C4-2B (cell line): ENCODE measurements around the gene TDRD5.

Experiments
- H3K27ac ChIP-seq: fragments of 450-650 bp; 2 replicates; pipeline ENCODE4 v1.5.1; 2017
- ZFX ChIP-seq: fragments of 450-650 bp; IDR thresholded peaks from 2 replicates; pipeline ENCODE4 v1.6.1; 2017
- TF ChIP-seq, protein P1 (sequence below): fragments of 450-650 bp; conservative IDR thresholded peaks from 2 replicates; pipeline ENCODE4 v1.5.1; 2017; ENCODE audit warnings: mild to moderate bottlenecking

Gene TDRD5

DNA sequence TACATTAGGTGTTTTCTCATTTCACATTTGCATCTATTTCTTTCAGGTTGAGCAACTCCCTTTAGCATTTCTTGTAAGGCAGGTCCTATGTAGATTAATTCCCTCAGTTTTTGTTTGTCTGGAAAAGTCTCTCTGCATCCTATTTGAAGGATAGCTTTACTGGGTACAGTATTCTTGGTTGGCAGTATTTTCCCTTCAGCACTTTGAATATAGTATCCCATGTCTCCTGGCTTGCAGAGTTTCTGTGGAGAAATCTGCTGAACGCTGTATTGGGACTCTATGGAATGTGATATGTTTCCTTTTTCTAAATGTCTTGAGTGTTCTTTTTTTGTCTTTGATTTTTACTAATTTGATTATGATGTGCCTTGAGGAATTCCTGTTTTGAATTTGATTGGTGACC, 122.5 kb downstream of the TDRD5 start:
- H3K27ac ChIP-seq: no peak overlapping the region
- no peak for TF ChIP-seq ZFX
- TF ChIP-seq, protein P1, sequence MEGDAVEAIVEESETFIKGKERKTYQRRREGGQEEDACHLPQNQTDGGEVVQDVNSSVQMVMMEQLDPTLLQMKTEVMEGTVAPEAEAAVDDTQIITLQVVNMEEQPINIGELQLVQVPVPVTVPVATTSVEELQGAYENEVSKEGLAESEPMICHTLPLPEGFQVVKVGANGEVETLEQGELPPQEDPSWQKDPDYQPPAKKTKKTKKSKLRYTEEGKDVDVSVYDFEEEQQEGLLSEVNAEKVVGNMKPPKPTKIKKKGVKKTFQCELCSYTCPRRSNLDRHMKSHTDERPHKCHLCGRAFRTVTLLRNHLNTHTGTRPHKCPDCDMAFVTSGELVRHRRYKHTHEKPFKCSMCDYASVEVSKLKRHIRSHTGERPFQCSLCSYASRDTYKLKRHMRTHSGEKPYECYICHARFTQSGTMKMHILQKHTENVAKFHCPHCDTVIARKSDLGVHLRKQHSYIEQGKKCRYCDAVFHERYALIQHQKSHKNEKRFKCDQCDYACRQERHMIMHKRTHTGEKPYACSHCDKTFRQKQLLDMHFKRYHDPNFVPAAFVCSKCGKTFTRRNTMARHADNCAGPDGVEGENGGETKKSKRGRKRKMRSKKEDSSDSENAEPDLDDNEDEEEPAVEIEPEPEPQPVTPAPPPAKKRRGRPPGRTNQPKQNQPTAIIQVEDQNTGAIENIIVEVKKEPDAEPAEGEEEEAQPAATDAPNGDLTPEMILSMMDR: no peak

DNA sequence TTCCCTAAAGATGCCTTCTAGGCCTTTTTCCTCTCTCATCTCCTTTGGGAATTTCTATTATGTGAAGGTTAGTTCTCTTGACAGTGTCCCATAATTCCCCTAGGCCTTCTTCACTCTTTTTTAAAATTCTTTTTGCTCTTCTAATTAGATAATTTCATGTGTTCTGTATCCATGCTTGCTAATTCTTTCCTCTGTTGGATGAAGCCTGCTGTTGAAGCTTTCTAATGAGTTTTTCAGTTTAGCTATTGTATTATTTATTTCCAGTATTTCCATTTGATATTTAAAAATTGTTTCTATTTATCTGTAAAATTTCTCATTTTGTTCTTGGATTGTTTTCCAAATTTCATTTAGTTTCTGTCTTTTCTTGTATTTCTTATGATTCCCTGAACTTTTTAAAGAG, 123.0 kb downstream of the TDRD5 start:
- no peak for TF ChIP-seq ZFX
- TF ChIP-seq, protein P1: no peak
- H3K27ac ChIP-seq: no peak overlapping the region

DNA sequence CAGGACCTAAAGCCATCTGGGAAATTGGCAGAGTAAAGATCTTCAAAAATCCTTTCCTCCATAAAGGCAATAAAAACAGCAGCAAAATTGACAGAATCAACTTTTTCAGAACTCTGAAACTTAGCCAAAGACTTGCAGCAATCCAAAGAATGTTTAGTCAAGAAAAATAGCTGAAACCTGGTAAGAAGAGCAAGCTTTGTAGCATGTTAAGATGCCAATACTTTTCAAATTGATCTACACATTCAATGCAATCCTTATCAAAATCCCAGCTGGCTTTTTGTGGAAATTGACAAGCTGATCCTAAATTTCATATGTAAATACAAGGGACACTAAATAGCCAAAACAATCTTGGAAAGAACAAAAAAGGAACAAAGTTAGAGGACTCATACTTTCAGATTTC, 127.6 kb downstream of the TDRD5 start:
- H3K27ac ChIP-seq: no peak overlapping the region
- no peak for TF ChIP-seq ZFX
- TF ChIP-seq, protein P1: no peak

DNA sequence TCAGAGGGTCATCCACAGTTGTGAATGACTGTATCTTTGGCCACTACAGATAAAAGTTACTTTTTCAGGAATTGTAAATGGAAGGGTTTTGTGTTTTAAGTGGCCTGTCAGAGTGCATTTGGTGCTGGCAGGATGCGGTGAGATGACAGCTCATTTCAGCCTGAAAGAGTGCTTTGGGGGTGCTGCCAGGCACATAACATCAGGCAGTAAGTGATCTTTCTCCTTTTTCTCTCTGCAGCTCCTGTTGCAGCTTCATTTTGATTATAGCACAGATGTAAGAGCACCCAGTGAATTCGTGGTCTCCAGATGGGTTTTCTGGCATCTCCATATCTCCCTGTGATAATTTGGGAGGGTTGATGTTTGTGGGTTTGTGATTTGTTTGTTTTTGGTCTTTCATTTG, 136.6 kb downstream of the TDRD5 start:
- H3K27ac ChIP-seq: no peak overlapping the region
- TF ChIP-seq ZFX: no peak
- TF ChIP-seq, protein P1: no peak

DNA sequence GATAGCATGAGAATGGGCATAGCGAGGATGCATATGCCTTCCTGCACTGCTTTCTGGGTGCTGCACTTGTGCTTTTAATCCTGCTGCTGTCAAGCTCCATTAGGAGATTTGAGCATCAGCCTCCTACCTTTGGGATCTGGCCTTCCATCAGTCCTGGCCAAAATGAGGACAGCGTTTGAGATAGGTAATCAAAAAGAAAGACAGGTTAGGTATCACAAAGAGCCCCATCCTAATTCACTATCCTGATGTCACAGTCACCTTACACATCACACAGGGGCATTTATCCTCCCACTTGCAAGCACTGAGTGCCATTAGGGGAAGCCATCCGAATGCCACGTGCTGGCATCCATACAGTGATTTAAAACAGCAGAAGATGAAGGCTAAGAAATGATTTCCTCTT, 138.2 kb downstream of the TDRD5 start:
- no peak overlapping the region for H3K27ac ChIP-seq
- TF ChIP-seq ZFX: no peak
- TF ChIP-seq, protein P1: no peak

DNA sequence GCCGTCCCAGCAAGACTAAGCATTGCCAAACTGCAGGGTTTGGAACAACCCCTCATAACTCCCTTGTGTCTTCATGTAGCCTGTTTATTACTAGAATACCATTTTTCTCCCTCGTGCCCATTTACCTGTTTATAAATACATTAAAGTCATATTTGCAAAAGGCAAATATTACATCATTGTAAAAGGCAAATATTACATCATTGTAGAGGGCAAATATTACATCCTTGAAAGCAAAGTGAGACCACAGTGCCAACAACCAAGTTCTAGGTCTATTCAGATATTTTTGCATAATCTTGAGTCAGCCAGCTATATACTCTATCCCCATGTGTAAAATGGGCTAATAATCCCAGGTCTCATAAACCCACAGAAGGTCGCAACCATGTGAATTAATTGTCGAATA, 140.0 kb downstream of the TDRD5 start:
- TF ChIP-seq, protein P1: no peak
- no peak for TF ChIP-seq ZFX
- no peak overlapping the region for H3K27ac ChIP-seq
